Globus pallidus (tissue), 1 donor: ENCODE data around the gene GLRX2.

Source experiments
- DNase-seq: peaks from one replicate; pipeline ENCODE4 v3.0.0-alpha.2; 2015; ENCODE audit warnings: low spot score

The GLRX2 gene

GRCh38 chr1:193113258-193113991 lies 8.2 kb upstream of the GLRX2 start:
- DNase-seq: no peak

GRCh38 chr1:193111641-193112090 lies 6.5 kb upstream of the GLRX2 start:
- DNase-seq: no peak

DNA sequence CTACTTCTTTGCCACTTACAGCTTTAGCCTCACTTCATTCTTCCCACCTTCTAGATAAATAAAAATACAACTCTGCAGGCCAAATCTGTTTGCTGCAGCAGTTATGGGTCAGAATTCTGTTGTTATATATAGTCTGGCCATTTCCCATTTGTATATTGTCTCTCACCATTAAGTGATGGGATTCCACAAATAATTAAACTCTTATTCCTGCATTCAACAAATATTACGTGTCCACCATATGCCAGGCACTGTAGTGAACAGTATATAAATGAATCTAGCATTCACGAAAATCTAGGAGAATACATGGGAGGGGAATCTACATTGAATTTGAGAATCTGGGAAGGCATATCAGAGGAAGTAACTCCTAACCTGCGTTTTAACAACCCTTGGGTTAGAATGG lies 5.7 kb upstream of the GLRX2 start:
- no peak for DNase-seq

DNA sequence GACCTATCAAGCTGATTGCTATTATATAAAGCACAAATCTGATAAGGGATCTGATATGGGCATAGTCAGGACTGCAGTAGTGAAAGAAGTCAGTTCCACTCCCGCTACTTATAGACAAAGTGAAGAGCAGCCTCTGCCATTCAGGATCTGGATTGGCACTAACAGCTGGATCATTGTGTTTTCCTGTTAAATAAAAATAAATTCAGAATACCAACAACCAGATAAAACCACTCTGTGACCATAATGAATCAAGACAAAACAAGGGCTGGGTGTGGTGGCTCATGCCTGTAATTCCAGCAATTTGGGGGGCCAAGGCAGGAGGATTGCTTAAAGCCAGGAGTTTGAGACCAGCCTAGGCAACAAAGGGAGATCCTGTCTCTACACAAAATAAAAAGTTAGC lies 5.0 kb upstream of the GLRX2 start:
- DNase-seq: no peak

GRCh38 chr1:193109619-193110018 lies 4.4 kb upstream of the GLRX2 start:
- DNase-seq: no peak

DNA sequence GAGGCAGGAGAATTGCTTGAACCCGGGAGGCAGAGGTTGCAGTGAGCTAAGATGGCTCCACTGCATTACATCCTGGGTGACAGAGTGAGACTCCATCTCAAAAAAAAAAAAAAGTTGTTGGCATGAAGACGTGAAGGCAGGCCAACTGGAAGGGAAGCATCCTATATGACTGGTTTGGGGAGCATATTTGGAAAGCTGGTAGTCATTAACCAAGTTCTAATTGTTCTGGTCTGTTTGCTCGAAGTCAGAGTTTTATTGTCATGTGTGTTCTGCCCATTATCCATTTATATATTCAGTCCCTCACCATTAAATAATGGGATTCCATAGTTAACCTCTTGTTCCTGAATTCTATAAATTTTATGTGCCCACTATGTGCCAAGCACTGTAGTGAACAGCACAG lies 3.3 kb upstream of the GLRX2 start:
- DNase-seq: no peak

DNA sequence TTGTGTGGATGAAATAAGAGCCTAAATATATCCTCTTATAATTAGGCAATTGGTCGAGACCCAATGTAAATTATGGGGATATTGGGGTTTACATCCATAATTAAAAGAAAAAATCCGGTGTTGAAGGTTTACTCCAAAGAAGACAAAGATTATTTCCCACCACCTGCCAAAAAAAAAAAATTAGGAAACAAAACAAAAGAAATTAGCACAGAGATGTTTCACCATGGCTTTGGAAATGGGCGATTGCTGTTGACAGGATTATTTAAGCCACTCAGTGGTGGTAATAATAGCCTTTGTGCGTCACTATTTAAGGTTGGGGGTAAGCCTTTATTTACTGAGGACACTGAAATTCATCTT lies 585 bp upstream of the GLRX2 start:
- peak; percentile 12 for DNase-seq

DNA sequence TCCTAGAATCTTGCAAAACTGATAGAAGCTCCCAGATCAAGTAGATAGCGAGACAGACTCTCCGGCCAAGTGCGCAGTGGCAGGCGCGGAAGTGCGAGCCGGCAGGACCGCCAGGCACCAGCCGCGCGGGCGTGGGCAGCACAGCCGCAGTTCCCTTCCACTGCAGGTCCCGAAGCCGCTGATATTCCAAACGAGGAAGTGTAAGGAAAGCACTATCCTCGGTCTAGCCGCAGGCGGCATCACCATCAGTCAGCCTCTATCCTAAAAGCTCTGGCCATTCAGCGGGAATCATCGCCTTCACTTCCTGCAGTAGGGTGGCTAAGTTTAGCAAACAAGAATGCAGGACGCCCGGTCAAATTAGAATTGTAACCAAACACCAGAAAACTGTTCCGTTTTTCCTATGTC lies 710 bp downstream of the GLRX2 start:
- peak; percentile 49 for DNase-seq

DNA sequence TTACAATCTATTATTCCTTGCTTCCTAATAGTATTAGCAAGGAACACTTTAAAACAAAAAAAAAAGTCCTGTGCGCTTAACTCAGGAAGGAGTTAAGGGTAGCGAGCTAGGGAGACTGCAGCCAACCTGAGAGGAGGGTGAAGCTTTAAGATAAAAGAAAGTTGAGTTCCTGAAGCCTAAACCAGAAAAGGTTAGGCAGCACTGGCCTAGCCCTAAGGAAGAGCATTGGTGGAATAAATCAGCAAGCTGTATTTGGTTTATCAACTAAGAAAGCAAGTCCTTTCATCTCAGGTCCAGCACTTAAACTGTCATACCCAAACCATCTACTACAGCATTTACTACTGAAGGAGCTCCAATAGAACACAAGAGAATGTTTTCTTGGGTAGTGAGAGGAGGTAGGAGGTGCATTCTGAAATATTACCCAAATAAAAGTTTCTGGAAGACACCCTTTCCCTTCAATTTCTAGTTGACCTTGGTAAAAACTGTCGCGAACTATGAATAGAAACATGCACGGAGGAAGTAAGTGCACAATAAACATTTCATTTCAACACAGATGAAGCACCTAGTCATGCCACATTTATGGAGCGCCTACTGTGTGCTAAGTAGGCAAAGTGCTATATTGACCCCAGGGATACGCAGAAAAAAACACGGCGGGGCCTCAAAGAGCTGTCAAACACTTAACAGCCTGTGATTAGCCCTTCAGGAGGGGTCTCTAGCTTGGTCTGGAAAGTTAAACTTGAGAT lies 1.3 kb downstream of the GLRX2 start:
- DNase-seq: peak; percentile 3

GRCh38 chr1:193102662-193103061 lies 2.6 kb downstream of the GLRX2 start:
- DNase-seq: no peak

DNA sequence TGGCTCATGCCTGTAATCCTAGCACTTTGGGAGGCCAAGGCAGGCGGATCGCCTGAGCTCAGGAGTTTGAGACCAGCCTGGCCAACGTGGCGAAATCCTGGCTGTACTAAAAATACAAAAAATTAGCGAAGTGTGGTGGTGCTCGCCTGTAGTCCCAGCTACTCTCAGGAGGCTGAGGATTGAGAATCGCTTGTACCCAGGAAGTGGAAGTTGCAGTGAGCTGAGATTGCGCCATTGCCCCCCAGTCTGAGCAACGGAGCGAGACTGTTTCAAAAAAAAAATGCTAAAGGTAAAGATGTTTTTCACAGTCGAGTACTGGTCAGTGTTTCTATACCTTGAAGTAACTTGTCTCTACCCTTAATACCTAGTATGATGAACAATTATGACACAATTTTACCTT lies 11.1 kb downstream of the GLRX2 start:
- no peak for DNase-seq

- DNase-seq: no peak
Measured at GRCh38 chr1:193090865-193091264, 14.3 kb downstream of the GLRX2 start.

DNA sequence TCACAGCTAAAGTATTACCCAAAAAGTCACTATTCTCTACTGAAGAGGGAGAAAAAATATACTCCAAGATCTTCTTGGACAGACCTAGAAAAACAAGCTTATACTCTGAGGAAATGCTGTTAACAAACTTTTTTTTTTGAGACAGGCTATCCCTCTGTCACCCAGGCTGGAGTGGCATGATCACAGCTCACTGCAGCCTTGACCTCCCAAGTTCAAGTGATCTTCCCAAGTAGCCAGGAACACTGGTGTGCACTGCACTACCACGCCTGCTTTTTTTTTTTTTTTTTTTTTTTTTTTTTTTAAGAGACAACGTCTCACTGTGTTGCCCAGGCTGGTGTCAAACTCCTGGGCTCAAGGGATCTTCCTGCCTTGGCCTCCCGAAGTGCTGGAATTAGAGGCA lies 17.3 kb downstream of the GLRX2 start:
- DNase-seq: no peak

- DNase-seq: no peak
Measured at GRCh38 chr1:193086342-193086741, 18.9 kb downstream of the GLRX2 start.

GRCh38 chr1:193085263-193085662 lies 20.0 kb downstream of the GLRX2 start:
- DNase-seq: no peak

- no peak for DNase-seq
Measured at GRCh38 chr1:193083365-193084088, 21.7 kb downstream of the GLRX2 start.

GRCh38 chr1:193079187-193079586 lies 26.0 kb downstream of the GLRX2 start:
- DNase-seq: no peak

GRCh38 chr1:193077991-193078390 lies 27.2 kb downstream of the GLRX2 start:
- DNase-seq: no peak

DNA sequence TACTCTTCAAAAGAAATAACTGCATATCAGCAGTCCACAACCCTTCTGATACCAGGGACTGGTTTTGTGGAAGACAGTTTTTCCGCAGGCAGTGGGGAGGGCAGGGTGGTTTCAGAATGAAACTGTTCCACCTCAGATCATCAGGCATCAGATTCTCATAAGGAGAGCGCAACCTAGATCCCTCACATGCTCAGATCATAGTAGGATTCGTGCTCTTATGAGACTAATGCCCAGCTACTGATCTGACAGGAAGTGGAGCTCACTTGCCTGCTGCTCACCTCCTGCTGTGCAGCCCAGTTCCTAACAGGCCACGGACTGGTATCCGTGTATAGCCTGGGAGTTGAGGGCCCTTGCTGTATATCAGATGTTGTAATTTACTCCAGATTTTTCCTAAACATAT lies 34.3 kb downstream of the GLRX2 start:
- DNase-seq: no peak

- no peak for DNase-seq
Measured at GRCh38 chr1:193070386-193070753, 34.8 kb downstream of the GLRX2 start.

GRCh38 chr1:193069748-193070385 lies 35.3 kb downstream of the GLRX2 start:
- DNase-seq: no peak

DNA sequence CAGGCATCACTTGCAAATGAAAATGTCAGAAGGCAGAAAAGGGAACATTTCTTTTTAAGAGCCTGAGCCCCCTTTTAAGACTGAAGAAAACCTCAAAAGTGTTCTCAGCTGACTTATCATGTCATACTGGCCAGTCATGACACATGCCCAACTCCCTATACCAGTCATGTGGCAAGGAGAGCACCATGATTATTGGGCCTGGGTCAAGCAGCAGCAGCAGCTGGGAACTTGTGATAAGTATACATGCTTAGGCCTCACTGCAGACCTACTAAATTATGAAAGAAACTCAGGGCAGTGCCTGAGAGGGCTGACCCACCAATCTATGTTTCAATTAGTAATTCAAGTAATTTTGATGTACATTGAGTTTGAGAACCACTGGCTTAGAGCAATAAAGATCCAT lies 37.2 kb downstream of the GLRX2 start:
- no peak for DNase-seq

DNA sequence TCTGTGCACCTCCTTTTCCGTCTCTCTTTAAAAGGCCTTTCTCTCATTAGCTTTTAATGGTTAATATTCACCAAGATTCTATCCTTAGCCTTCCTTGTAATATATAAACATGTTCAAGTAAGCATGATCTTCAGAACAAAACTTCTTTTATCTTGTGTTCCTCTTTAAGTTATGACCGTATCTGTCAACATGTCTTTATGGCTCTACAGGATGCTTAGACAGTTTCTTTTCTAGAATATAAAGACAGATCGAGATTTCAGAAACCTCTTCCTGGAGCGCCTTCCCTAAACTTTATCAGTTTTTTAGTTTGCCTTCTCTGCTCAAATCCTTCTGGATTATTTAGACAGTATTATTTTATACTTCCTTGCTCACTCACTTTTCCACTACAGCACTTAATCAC lies 38.6 kb downstream of the GLRX2 start:
- DNase-seq: no peak
